Ovary (tissue), 3 donors: ENCODE measurements around the gene SHC3.

ENCODE experiments used
- CTCF ChIP-seq, 3 donors: fragments of 450-650 bp in 2 of 3; fragments of 200-600 bp in 1 of 3; IDR thresholded peaks; one replicate each; pipeline versions ENCODE4 v1.5.1 to v1.8.0; 2016 to 2022; ENCODE audit warnings: antibody characterized with exemption in 3 of 3, mild to moderate bottlenecking in 1 of 3
- POLR2A ChIP-seq: fragments of 450-650 bp; IDR thresholded peaks from one replicate; pipeline ENCODE4 v1.6.1; 2017; ENCODE audit warnings: antibody characterized with exemption, mild to moderate bottlenecking, moderate library complexity
- donor health status: DM: no; HTN: no; CAD: no.

GRCh38 chr9:89168901-89169813 is 9.5 kb downstream of the SHC3 start:
- no peak for TF ChIP-seq CTCF (IDR thresholded peaks at IDR 0.05)
- TF ChIP-seq POLR2A = no peak
